ENCODE results near the gene BARX2.

Gene BARX2

GRCh38 chr11:129374081-129374992 lies 1.3 kb upstream of the BARX2 start:
- no peak for DNase-seq

GRCh38 chr11:129374993-129375750 lies 476 bp upstream of the BARX2 start:
- peak in 1 of 6 experiments; percentile 3 for DNase-seq

- no peak for DNase-seq
These were observed 1.2 kb downstream of the BARX2 start for GRCh38 chr11:129376658-129377341.

GRCh38 chr11:129377739-129378138 lies 2.1 kb downstream of the BARX2 start:
- no peak for DNase-seq

GRCh38 chr11:129380413-129380812 lies 4.8 kb downstream of the BARX2 start:
- no peak for DNase-seq

GRCh38 chr11:129382583-129382982 lies 6.9 kb downstream of the BARX2 start:
- no peak for DNase-seq

- no peak for DNase-seq
These were observed 7.4 kb downstream of the BARX2 start for GRCh38 chr11:129383060-129383459.

- no peak for DNase-seq
These were observed 7.9 kb downstream of the BARX2 start for GRCh38 chr11:129383502-129383901.

GRCh38 chr11:129384415-129384814 lies 8.8 kb downstream of the BARX2 start:
- DNase-seq, result no peak

- DNase-seq, result no peak
These were observed 10.2 kb downstream of the BARX2 start for GRCh38 chr11:129385801-129386200.

GRCh38 chr11:129386795-129387397 lies 11.2 kb downstream of the BARX2 start:
- DNase-seq, result no peak

GRCh38 chr11:129387434-129387833 lies 11.8 kb downstream of the BARX2 start:
- DNase-seq, result no peak

- DNase-seq, result no peak
These were observed 13.2 kb downstream of the BARX2 start for GRCh38 chr11:129388824-129389223.

- no peak for DNase-seq
These were observed 14.7 kb downstream of the BARX2 start for GRCh38 chr11:129390303-129390821.

GRCh38 chr11:129391360-129391759 lies 15.7 kb downstream of the BARX2 start:
- DNase-seq, result no peak

- DNase-seq, result no peak
These were observed 16.2 kb downstream of the BARX2 start for GRCh38 chr11:129391821-129392220.

GRCh38 chr11:129392995-129393394 lies 17.3 kb downstream of the BARX2 start:
- no peak for DNase-seq

GRCh38 chr11:129394709-129395108 lies 19.1 kb downstream of the BARX2 start:
- no peak for DNase-seq

GRCh38 chr11:129395432-129395831 lies 19.8 kb downstream of the BARX2 start:
- no peak for DNase-seq

- no peak for DNase-seq
These were observed 20.2 kb downstream of the BARX2 start for GRCh38 chr11:129395883-129396282.

GRCh38 chr11:129396454-129396853 lies 20.8 kb downstream of the BARX2 start:
- DNase-seq, result no peak
